SK-N-SH (cell line): ENCODE measurements around the gene POP7. TPM values are rescaled to one million over a fixed set of nuclear protein-coding genes. Genes with fewer than 3 reads are reported as not detected.

Experiments used
- CTCF ChIA-PET: fragments of 300-600, 350-600 bp; formaldehyde crosslinking; extraction: SDS; loops from one replicate; lab custom pipeline; 2021; lab: Yijun Ruan, JAX
- POLR2A ChIA-PET: fragments of 350-600 bp; sonication (Branson Sonifier 250); formaldehyde crosslinking; extraction: SDS; loops from one replicate; lab custom pipeline; 2020; ENCODE audit warnings: antibody characterized with exemption, inconsistent platforms; lab: Yijun Ruan, JAX
- DNase-seq: peaks from one replicate; pipeline ENCODE4 v3.0.0; 2012
- H2AFZ ChIP-seq: fragments of 200-600 bp; sonication (generic); 2 replicates; pipeline ENCODE4 v1.8.1; 2016; ENCODE audit warnings: antibody characterized with exemption, mild to moderate bottlenecking, low read depth
- H3F3A ChIP-seq: fragments of 200-600 bp; sonication (generic); replicated peaks from 2 replicates; pipeline ENCODE3; 2016; ENCODE audit warnings: antibody characterized with exemption, mild to moderate bottlenecking; ENCODE audit not compliant: insufficient read depth
- H3K27ac ChIP-seq, 2 experiments: fragments of 200-500 bp in 1 of 2; fragments of 200-600 bp in 1 of 2; sonication (Bioruptor generic) in 1 of 2; sonication (generic), shearing (Covaris generic) in 1 of 2; 2 replicates each; pipeline versions ENCODE4 v1.5.1 to v1.6.1; 2014 to 2016; ENCODE audit warnings: low read depth in 2 of 2, inconsistent platforms in 1 of 2, low read length in 1 of 2, mild to moderate bottlenecking in 1 of 2, mixed read lengths in 1 of 2
- H3K27me3 ChIP-seq: fragments of 200-600 bp; sonication (generic), shearing (Covaris generic); 2 replicates; pipeline ENCODE4 v1.6.1; 2016; ENCODE audit warnings: mixed run types; ENCODE audit not compliant: insufficient read depth
- H3K36me3 ChIP-seq, 2 experiments: fragments of 200-500 bp in 1 of 2; fragments of 200-600 bp in 1 of 2; sonication (Bioruptor generic) in 1 of 2; sonication (generic) in 1 of 2; replicated peaks in 1 of 2; 2 replicates each; pipeline versions ENCODE3 to v1.5.1; 2014 to 2016; ENCODE audit warnings: low read length in 1 of 2, mild to moderate bottlenecking in 1 of 2; ENCODE audit not compliant: insufficient read depth in 2 of 2, control insufficient read depth in 1 of 2
- H3K4me1 ChIP-seq, 2 experiments: fragments of 200-500 bp in 1 of 2; fragments of 200-600 bp in 1 of 2; sonication (Bioruptor generic) in 1 of 2; sonication (generic), shearing (Covaris generic) in 1 of 2; 2 replicates each; pipeline versions ENCODE4 v1.5.1 to v1.6.1; 2014 to 2016; ENCODE audit warnings: low read depth in 1 of 2, low read length in 1 of 2, mixed run types in 1 of 2; ENCODE audit not compliant: insufficient read depth in 2 of 2, control insufficient read depth in 1 of 2
- H3K4me2 ChIP-seq: fragments of 200-600 bp; sonication (generic), shearing (Covaris generic); 2 replicates; pipeline ENCODE4 v1.6.1; 2017; ENCODE audit warnings: mixed run types
- H3K4me3 ChIP-seq, 2 experiments: fragments of 200-500 bp in 1 of 2; fragments of 200-600 bp in 1 of 2; sonication (Bioruptor generic) in 1 of 2; sonication (generic), shearing (Covaris generic) in 1 of 2; 2 replicates each; pipeline versions ENCODE4 v1.5.1 to v1.8.1; 2014 to 2016; ENCODE audit warnings: low read depth in 2 of 2, inconsistent platforms in 1 of 2, low read length in 1 of 2, mild to moderate bottlenecking in 1 of 2, mixed read lengths in 1 of 2, moderate library complexity in 1 of 2
- H3K79me2 ChIP-seq: fragments of 200-600 bp; sonication (generic); 2 replicates; pipeline ENCODE4 v1.8.1; 2017; ENCODE audit warnings: mild to moderate bottlenecking; ENCODE audit not compliant: insufficient read depth
- H3K9ac ChIP-seq: fragments of 200-600 bp; sonication (generic); 2 replicates; pipeline ENCODE4 v1.6.1; 2017; ENCODE audit warnings: mixed run types
- H3K9me2 ChIP-seq: fragments of 200-600 bp; sonication (generic); 2 replicates; pipeline ENCODE4 v1.6.1; 2017; ENCODE audit warnings: mixed run types
- H3K9me3 ChIP-seq: fragments of 200-600 bp; sonication (generic); 2 replicates; pipeline ENCODE4 v1.6.1; 2017; ENCODE audit warnings: mixed run types, mild to moderate bottlenecking, moderate library complexity
- H4K20me1 ChIP-seq: fragments of 200-600 bp; sonication (generic); 2 replicates; pipeline ENCODE4 v1.6.1; 2017; ENCODE audit warnings: mild to moderate bottlenecking, mixed run types; ENCODE audit not compliant: insufficient read depth
- CHD2 ChIP-seq: fragments of 150-350 bp; IDR thresholded peaks from 2 replicates; pipeline ENCODE4 v1.6.1; 2018; ENCODE audit warnings: low read length; ENCODE audit not compliant: partially characterized antibody
- EP300 ChIP-seq, 2 experiments: IDR thresholded peaks; 2 replicates each; pipeline versions ENCODE4 v1.4.0 to v1.6.1; 2012; ENCODE audit warnings: borderline replicate concordance in 1 of 2, low read depth in 1 of 2, low read length in 1 of 2
- FOSL2 ChIP-seq: IDR thresholded peaks from 2 replicates; pipeline ENCODE4 v1.4.0; 2012; ENCODE audit warnings: low read depth, mild to moderate bottlenecking, moderate library complexity, borderline replicate concordance
- FOXJ3 ChIP-seq: sonication (generic); formaldehyde crosslinking; IDR thresholded peaks from 2 replicates; pipeline ENCODE4 v1.5.1; 2020; ENCODE audit warnings: mild to moderate bottlenecking, missing genetic modification reagents
- GABPA ChIP-seq: IDR thresholded peaks from 2 replicates; pipeline ENCODE4 v1.4.0; 2012; ENCODE audit warnings: low read depth, mild to moderate bottlenecking
- JUND ChIP-seq: IDR thresholded peaks from 2 replicates; pipeline ENCODE4 v1.4.0; 2012
- MEF2A ChIP-seq: IDR thresholded peaks from 2 replicates; pipeline ENCODE4 v1.4.0; 2012; ENCODE audit warnings: low read depth, borderline replicate concordance
- NFIC ChIP-seq: IDR thresholded peaks from 2 replicates; pipeline ENCODE4 v1.4.0; 2012; ENCODE audit warnings: borderline replicate concordance
- NRF1 ChIP-seq: IDR thresholded peaks from 2 replicates; pipeline ENCODE4 v1.6.1; 2012; ENCODE audit warnings: low read depth, mild to moderate bottlenecking, low read length
- POLR2AphosphoS5 ChIP-seq: IDR thresholded peaks from 2 replicates; pipeline ENCODE4 v1.6.1; 2012; ENCODE audit warnings: low read depth, low read length
- RFX5 ChIP-seq: IDR thresholded peaks from 2 replicates; pipeline ENCODE4 v1.6.1; 2012; ENCODE audit warnings: mild to moderate bottlenecking, improper control_type of control experiment, low read length
- RXRA ChIP-seq: IDR thresholded peaks from 2 replicates; pipeline ENCODE4 v1.4.0; 2012; ENCODE audit warnings: low read depth, mild to moderate bottlenecking, borderline replicate concordance
- SIN3A ChIP-seq: IDR thresholded peaks from 2 replicates; pipeline ENCODE4 v1.6.1; 2012; ENCODE audit warnings: low read depth, mild to moderate bottlenecking, low read length, moderate library complexity, borderline replicate concordance
- SMC3 ChIP-seq: IDR thresholded peaks from 2 replicates; pipeline ENCODE4 v1.6.1; 2012; ENCODE audit warnings: low read depth, low read length, improper control_type of control experiment
- TCF12 ChIP-seq: IDR thresholded peaks from 2 replicates; pipeline ENCODE4 v1.4.0; 2012
- USF1 ChIP-seq: IDR thresholded peaks from 2 replicates; pipeline ENCODE4 v1.4.0; 2012; ENCODE audit warnings: low read depth, borderline replicate concordance
- USF2 ChIP-seq: fragments of 150-350 bp; IDR thresholded peaks from 2 replicates; pipeline ENCODE4 v1.6.1; 2017; ENCODE audit warnings: antibody characterized with exemption, low read length, low read depth, borderline replicate concordance
- YY1 ChIP-seq: IDR thresholded peaks from 2 replicates; pipeline ENCODE4 v1.4.0; 2012; ENCODE audit warnings: low read depth, mild to moderate bottlenecking
- WGBS: methylation state at CpG from one replicate; pipeline ENCODE4 v1.1.6; 2017; ENCODE audit warnings: low lambda C conversion rate; 5-methylcytosine and 5-hydroxymethylcytosine counted together
- polyA plus RNA-seq, 3 experiments: library from polyadenylated mRNA; depleted of rRNA; stranded (reverse); fragments of >200 nt; gene quantifications; 2 replicates each; pipeline ENCODE4 v1.2.3, GENCODE V29; 2012
- TF ChIP-seq, protein P1 (sequence below): IDR thresholded peaks from 2 replicates; pipeline ENCODE4 v1.4.0; 2012; ENCODE audit warnings: low read depth
- TF ChIP-seq, protein P2 (sequence below): IDR thresholded peaks from 2 replicates; pipeline ENCODE4 v1.4.0; 2012; ENCODE audit warnings: low read depth, borderline replicate concordance

The POP7 gene
- polyA plus RNA-seq, 1 of the 3 experiments (the other 2 are of a cell fraction), result 81.8 TPM

DNA sequence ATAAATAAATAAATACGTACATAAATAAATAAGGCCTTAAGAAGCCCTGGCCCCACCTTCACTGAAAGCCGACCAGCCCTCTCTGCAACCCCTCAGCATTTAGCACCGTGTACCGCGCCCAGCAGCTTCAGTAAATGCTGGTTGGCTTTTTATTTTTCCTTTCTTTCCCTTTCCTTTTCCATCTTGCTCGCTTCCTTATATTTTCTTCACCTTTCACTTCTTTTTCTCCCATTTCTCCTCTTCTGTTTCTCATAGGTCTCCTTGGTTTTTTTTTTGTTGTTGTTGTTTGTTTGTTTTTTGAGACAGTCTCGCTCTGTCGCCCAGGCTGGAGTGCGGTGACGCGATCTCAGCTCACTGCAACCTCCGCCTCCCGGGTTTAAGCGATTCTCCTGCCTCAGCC is 38.7 kb downstream of the POP7 start:
- Histone ChIP-seq H3K4me2 (no peak overlapping the region), H4K20me1 (no peaks in the 10 kb centered on the region), H3K27me3 (0 out of 2 replicates have a peak, but pooled peaks cover 19% of the 10 kb centered on the region), H3K4me1 (no peaks in the 10 kb centered on the region), H3K4me3 (no peak overlapping the region), H3K9ac (no peak overlapping the region), H3K79me2 (no peaks in the 10 kb centered on the region), H3K9me2 (no peaks in the 10 kb centered on the region), H3K27ac (no peak overlapping the region), H3K9me3 (no peaks in the 10 kb centered on the region), H3F3A (no peaks in the 10 kb centered on the region), H3K36me3 (no peaks in the 10 kb centered on the region), H2AFZ (no peak overlapping the region)
- 72% methylated on average over 14 of the region's 14 CpGs for whole genome bisulfite sequencing
- ChIA-PET CTCF (interaction anchor here (0.7 to 9.2 kb wide), 4 partner anchors 20 to 53 kb away, joined by 3 to 55 read pairs (median 4); partner anchors contain the start of gene POP7), POLR2A (no interaction called here)
- no peak for TF ChIP-seq YY1
- no peak for TF ChIP-seq FOSL2
- TF ChIP-seq USF1, result no peak
- no peak for DNase-seq

GRCh38 chr7:100745184-100745583 is 39.3 kb downstream of the POP7 start:
- H3K36me3 ChIP-seq, result no peaks in the 10 kb centered on the region
- H2AFZ ChIP-seq, result no peak overlapping the region
- H3K9ac ChIP-seq, result no peak overlapping the region
- peaks cover 22% of the 10 kb centered on the region for H3K27me3 ChIP-seq
- no peak overlapping the region for H3K27ac ChIP-seq
- CTCF ChIA-PET, result interaction anchor here (0.7 to 9.2 kb wide), 4 partner anchors 21 to 54 kb away, joined by 3 to 55 read pairs (median 4); partner anchors contain the start of gene POP7
- H3F3A ChIP-seq, result no peaks in the 10 kb centered on the region
- H3K9me3 ChIP-seq, result no peaks in the 10 kb centered on the region
- no peaks in the 10 kb centered on the region for H3K79me2 ChIP-seq
- H3K4me1 ChIP-seq, result no peaks in the 10 kb centered on the region
- H4K20me1 ChIP-seq, result no peaks in the 10 kb centered on the region
- no peak overlapping the region for H3K4me2 ChIP-seq
- DNase-seq, result peak; percentile 82
- TF ChIP-seq NFIC, result no peak
- peak; percentile 97 for TF ChIP-seq RFX5
- TF ChIP-seq SIN3A, result no peak
- no peak for TF ChIP-seq JUND
- no peak for TF ChIP-seq RXRA
- no peak for TF ChIP-seq FOXJ3 (CRISPR knock-in tag)
- TF ChIP-seq MEF2A, result no peak
- TF ChIP-seq, all 33 proteins: peak for 1
- POLR2A ChIA-PET, result interaction anchor here (0.6 kb wide), 1 partner anchor 328 kb away, joined by 3 read pairs; no protein-coding TSS in a partner anchor
- H3K4me3 ChIP-seq, result peak overlapping the region; percentile 34 to 50; a peak in 3 of 4 replicates
- WGBS, result 59% methylated on average over 27 of the region's 28 CpGs
- no peaks in the 10 kb centered on the region for H3K9me2 ChIP-seq

GRCh38 chr7:100752994-100753393 is 47.1 kb downstream of the POP7 start:
- POLR2A ChIA-PET, result no interaction called here
- H3K4me3 ChIP-seq, result no peak overlapping the region
- H3F3A ChIP-seq, result no peaks in the 10 kb centered on the region
- no peaks in the 10 kb centered on the region for H3K79me2 ChIP-seq
- no peak overlapping the region for H3K9ac ChIP-seq
- no peaks in the 10 kb centered on the region for H3K9me2 ChIP-seq
- CTCF ChIA-PET, result interaction anchor here (0.9 to 1.7 kb wide), 4 partner anchors 9 to 99 kb away, joined by 3 to 8 read pairs (median 3); partner anchors contain the start of gene SLC12A9
- no peaks in the 10 kb centered on the region for H3K4me1 ChIP-seq
- H3K4me2 ChIP-seq, result no peak overlapping the region
- WGBS, result 32% methylated on average over 5 of the region's 5 CpGs
- no peak for DNase-seq
- H3K27me3 ChIP-seq, result peaks cover 67% of the 10 kb centered on the region
- no peaks in the 10 kb centered on the region for H3K36me3 ChIP-seq
- H4K20me1 ChIP-seq, result no peaks in the 10 kb centered on the region
- no peaks in the 10 kb centered on the region for H3K9me3 ChIP-seq
- no peak overlapping the region for H3K27ac ChIP-seq
- H2AFZ ChIP-seq, result no peak overlapping the region
- TF ChIP-seq TCF12 (no peak), NRF1 (no peak), YY1 (no peak), SIN3A (no peak), CHD2 (no peak), SMC3 (no peak), USF2 (no peak), GABPA (no peak), POLR2AphosphoS5 (no peak), EP300 (IDR thresholded peaks at IDR 0.05; ENCODE audit: borderline replicate concordance in 1 of 2, low read depth in 1 of 2, low read length in 1 of 2) (no peak)
- TF ChIP-seq, protein P1, sequence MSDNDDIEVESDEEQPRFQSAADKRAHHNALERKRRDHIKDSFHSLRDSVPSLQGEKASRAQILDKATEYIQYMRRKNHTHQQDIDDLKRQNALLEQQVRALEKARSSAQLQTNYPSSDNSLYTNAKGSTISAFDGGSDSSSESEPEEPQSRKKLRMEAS, result no peak
- TF ChIP-seq, protein P2, sequence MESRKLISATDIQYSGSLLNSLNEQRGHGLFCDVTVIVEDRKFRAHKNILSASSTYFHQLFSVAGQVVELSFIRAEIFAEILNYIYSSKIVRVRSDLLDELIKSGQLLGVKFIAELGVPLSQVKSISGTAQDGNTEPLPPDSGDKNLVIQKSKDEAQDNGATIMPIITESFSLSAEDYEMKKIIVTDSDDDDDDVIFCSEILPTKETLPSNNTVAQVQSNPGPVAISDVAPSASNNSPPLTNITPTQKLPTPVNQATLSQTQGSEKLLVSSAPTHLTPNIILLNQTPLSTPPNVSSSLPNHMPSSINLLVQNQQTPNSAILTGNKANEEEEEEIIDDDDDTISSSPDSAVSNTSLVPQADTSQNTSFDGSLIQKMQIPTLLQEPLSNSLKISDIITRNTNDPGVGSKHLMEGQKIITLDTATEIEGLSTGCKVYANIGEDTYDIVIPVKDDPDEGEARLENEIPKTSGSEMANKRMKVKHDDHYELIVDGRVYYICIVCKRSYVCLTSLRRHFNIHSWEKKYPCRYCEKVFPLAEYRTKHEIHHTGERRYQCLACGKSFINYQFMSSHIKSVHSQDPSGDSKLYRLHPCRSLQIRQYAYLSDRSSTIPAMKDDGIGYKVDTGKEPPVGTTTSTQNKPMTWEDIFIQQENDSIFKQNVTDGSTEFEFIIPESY, result no peak
